ENCODE data around the gene ICE2. TPM values are rescaled to one million over a fixed set of nuclear protein-coding genes. Genes with fewer than 3 reads are reported as not detected.

Gene ICE2
- total and polyA plus RNA-seq, 11 donors, result 8.4 to 28.8 (median 21.6) TPM

DNA sequence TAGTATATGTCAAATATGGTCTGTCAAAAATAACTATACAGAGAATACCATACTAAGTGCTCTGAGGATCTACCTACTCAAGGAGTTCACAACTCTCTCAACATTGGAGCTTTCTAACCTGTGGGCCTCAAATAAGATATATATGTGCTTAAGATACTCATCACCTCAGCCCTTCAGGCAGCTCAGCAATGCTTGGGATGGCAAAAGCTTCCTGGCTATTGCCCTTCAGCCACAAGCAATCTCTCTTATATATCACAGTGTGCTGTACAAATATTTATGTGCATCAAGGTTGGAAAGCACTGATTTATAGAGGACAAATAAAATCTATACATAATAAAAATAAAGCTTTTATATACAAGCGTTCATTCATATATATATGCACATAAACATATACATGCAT, 40.3 kb downstream of the ICE2 start:
- intact Hi-C loops (cut with DNase I), result no loop called here
- Histone ChIP-seq H3K9me3 (no peaks in the 10 kb centered on the region), H3K27me3 (no peaks in the 10 kb centered on the region), H3K4me3 (no peak overlapping the region), H3K27ac (no peak overlapping the region), H3K4me1 (no peaks in the 10 kb centered on the region), H3K36me3 (peaks cover 0 to 85% (median 68%) of the 10 kb centered on the region in 9 donors)
- TF ChIP-seq, protein P1, sequence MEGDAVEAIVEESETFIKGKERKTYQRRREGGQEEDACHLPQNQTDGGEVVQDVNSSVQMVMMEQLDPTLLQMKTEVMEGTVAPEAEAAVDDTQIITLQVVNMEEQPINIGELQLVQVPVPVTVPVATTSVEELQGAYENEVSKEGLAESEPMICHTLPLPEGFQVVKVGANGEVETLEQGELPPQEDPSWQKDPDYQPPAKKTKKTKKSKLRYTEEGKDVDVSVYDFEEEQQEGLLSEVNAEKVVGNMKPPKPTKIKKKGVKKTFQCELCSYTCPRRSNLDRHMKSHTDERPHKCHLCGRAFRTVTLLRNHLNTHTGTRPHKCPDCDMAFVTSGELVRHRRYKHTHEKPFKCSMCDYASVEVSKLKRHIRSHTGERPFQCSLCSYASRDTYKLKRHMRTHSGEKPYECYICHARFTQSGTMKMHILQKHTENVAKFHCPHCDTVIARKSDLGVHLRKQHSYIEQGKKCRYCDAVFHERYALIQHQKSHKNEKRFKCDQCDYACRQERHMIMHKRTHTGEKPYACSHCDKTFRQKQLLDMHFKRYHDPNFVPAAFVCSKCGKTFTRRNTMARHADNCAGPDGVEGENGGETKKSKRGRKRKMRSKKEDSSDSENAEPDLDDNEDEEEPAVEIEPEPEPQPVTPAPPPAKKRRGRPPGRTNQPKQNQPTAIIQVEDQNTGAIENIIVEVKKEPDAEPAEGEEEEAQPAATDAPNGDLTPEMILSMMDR (IDR thresholded peaks at IDR 0.05), result no peak
- TF ChIP-seq POLR2A (IDR thresholded peaks at IDR 0.05), result no peak
- 90 to 95% (median 95%) methylated on average over 1 of the region's 1 CpG for WGBS, 4 donors
- no peak for ATAC-seq
- no peak for DNase-seq

GRCh38 chr15:60428935-60429334, 50.0 kb downstream of the ICE2 start:
- WGBS, 4 donors, result 94 to 100% (median 97%) methylated on average over 1 of the region's 1 CpG
- TF ChIP-seq, protein P1 (IDR thresholded peaks at IDR 0.05), result no peak
- TF ChIP-seq POLR2A (IDR thresholded peaks at IDR 0.05), result no peak
- Histone ChIP-seq H3K4me1 (peaks cover 0 to 11% (median 0%) of the 10 kb centered on the region in 12 donors), H3K4me3 (no peak overlapping the region), H3K27ac (no peak overlapping the region), H3K27me3 (no peaks in the 10 kb centered on the region), H3K9me3 (no peaks in the 10 kb centered on the region), H3K36me3 (peaks cover 0 to 73% (median 51%) of the 10 kb centered on the region in 9 donors)
- DNase-seq (no peak), ATAC-seq (no peak)
- intact Hi-C loops (cut with DNase I), result loop anchor here in 1 of 10 donors (5.0 kb wide), 1 partner anchor 67 kb away; no protein-coding TSS in a partner anchor

GRCh38 chr15:60426870-60427508, 52.0 kb downstream of the ICE2 start:
- 60 to 75% (median 68%) methylated on average over 2 of the region's 2 CpGs for WGBS, 4 donors
- Histone ChIP-seq H3K27me3 (no peaks in the 10 kb centered on the region), H3K4me3 (no peak overlapping the region), H3K4me1 (peaks cover 0 to 21% (median 0%) of the 10 kb centered on the region in 12 donors), H3K36me3 (peaks cover 0 to 74% (median 35%) of the 10 kb centered on the region in 9 donors), H3K9me3 (no peaks in the 10 kb centered on the region), H3K27ac (peak overlapping the region in 4 of 12 donors; percentile 9 to 38 (median 18))
- ATAC-seq, result peak; percentile 28 to 86 (median 53)
- TF ChIP-seq POLR2A (IDR thresholded peaks at IDR 0.05), result no peak
- TF ChIP-seq, protein P1 (IDR thresholded peaks at IDR 0.05), result no peak
- intact Hi-C loops (cut with DNase I), result loop anchor here in 1 of 10 donors (5.0 kb wide), 1 partner anchor 65 kb away; no protein-coding TSS in a partner anchor
- DNase-seq, result no peak

GRCh38 chr15:60425461-60425860, 53.5 kb downstream of the ICE2 start:
- intact Hi-C loops (cut with DNase I), result loop anchor here in 1 of 10 donors (5.0 kb wide), 1 partner anchor 63 kb away; no protein-coding TSS in a partner anchor
- no peaks in the 10 kb centered on the region for H3K9me3 ChIP-seq
- H3K4me1 ChIP-seq, result peaks cover 0 to 22% (median 0%) of the 10 kb centered on the region in 12 donors
- no peak overlapping the region for H3K4me3 ChIP-seq
- DNase-seq (no peak), ATAC-seq (no peak)
- TF ChIP-seq, protein P1 (IDR thresholded peaks at IDR 0.05), result no peak
- no peak for TF ChIP-seq POLR2A (IDR thresholded peaks at IDR 0.05)
- peaks cover 0 to 69% (median 24%) of the 10 kb centered on the region in 9 donors for H3K36me3 ChIP-seq
- no peaks in the 10 kb centered on the region for H3K27me3 ChIP-seq
- 79 to 92% (median 84%) methylated on average over 2 of the region's 2 CpGs for WGBS, 4 donors
- no peak overlapping the region for H3K27ac ChIP-seq
